A549 (cell line): ENCODE measurements around the gene OLIG2.

Experiments
- ATOH8 ChIP-seq: fragments of 250-450 bp; sonication (Bioruptor Pico); IDR thresholded peaks from 2 replicates; pipeline ENCODE4 v1.5.0; 2020; ENCODE audit warnings: low read depth, mild to moderate bottlenecking, moderate library complexity
- CEBPB ChIP-seq, 2 experiments: fragments of >200 bp in 1 of 2; sonication (Bioruptor Twin) in 1 of 2; formaldehyde crosslinking in 1 of 2; IDR thresholded peaks; 2 replicates each; pipeline ENCODE4 v1.6.1; 2012 to 2016
- CTCF ChIP-seq: fragments of >200 bp; sonication (Bioruptor Twin); formaldehyde crosslinking; IDR thresholded peaks from 3 replicates; pipeline ENCODE4 v1.5.1; 2016
- JUN ChIP-seq, 2 experiments: fragments of >200 bp; sonication (Bioruptor Twin); formaldehyde crosslinking; IDR thresholded peaks; 2 replicates in 1 of 2; 3 replicates in 1 of 2; pipeline ENCODE4 v1.6.1; 2016 to 2017
- POLR2A ChIP-seq: IDR thresholded peaks from 2 replicates; pipeline ENCODE4 v1.6.1; 2012; ENCODE audit warnings: mild to moderate bottlenecking, low read length
- REST ChIP-seq: fragments of 200-600 bp; sonication (generic); IDR thresholded peaks from 2 replicates; pipeline ENCODE4 v1.6.1; 2016; ENCODE audit warnings: antibody characterized with exemption, mild to moderate bottlenecking, moderate library complexity
- TP53 ChIP-seq: fragments of 250-450 bp; sonication (Bioruptor Pico); IDR thresholded peaks from 2 replicates; pipeline ENCODE4 v1.5.0; 2021; ENCODE audit warnings: mild to moderate bottlenecking, moderate library complexity

GRCh38 chr21:33040215-33040614, 14.5 kb downstream of the OLIG2 start:
- TF ChIP-seq CTCF (no peak), CEBPB (IDR thresholded peaks at IDR 0.05) (no peak), TP53 (CRISPR knock-in tag) (no peak), JUN (IDR thresholded peaks at IDR 0.05) (no peak), REST (no peak), ATOH8 (no peak), POLR2A (no peak)
